Measurements from ENCODE around the gene GNLY. TPM values are rescaled to one million over a fixed set of nuclear protein-coding genes. Genes with fewer than 3 reads are reported as not detected.

GNLY gene
- total RNA-seq, 2 donors from 2014 or later, result not detected

- Mint-ChIP-seq H3K36me3 (ENCODE audit: low read depth) (no peaks in the 10 kb centered on the region), H3K4me1 (peaks cover 20% of the 10 kb centered on the region), H3K27me3 (ENCODE audit: insufficient read depth) (peaks cover 87% of the 10 kb centered on the region), H3K9me3 (no peaks in the 10 kb centered on the region), H3K27ac (no peak overlapping the region), H3K4me3 (no peak overlapping the region)
- no peaks in the 10 kb centered on the region for H3K9me3 ChIP-seq (ENCODE audit: control insufficient read depth, low read length)
- H3K4me3 ChIP-seq (ENCODE audit: low read length), result no peak overlapping the region
- WGBS, 2 experiments (ENCODE audit: insufficient coverage in 1 of 2, insufficient read length in 1 of 2), result 80 to 82% methylated on average over 3 to 7 of the region's 8 CpGs
- no peak overlapping the region for H3K27ac ChIP-seq (ENCODE audit: low read depth, low read length)
- peaks cover 8% of the 10 kb centered on the region for H3K4me1 ChIP-seq (ENCODE audit: control insufficient read depth, insufficient read depth, low read length)
- H3K36me3 ChIP-seq (ENCODE audit: control insufficient read depth, insufficient read depth, low read length), result no peaks in the 10 kb centered on the region
- peaks cover 76% of the 10 kb centered on the region for H3K27me3 ChIP-seq (ENCODE audit: control insufficient read depth, insufficient read depth, low read length, poor library complexity, severe bottlenecking)
- no peak for DNase-seq
- TF ChIP-seq, protein P1, sequence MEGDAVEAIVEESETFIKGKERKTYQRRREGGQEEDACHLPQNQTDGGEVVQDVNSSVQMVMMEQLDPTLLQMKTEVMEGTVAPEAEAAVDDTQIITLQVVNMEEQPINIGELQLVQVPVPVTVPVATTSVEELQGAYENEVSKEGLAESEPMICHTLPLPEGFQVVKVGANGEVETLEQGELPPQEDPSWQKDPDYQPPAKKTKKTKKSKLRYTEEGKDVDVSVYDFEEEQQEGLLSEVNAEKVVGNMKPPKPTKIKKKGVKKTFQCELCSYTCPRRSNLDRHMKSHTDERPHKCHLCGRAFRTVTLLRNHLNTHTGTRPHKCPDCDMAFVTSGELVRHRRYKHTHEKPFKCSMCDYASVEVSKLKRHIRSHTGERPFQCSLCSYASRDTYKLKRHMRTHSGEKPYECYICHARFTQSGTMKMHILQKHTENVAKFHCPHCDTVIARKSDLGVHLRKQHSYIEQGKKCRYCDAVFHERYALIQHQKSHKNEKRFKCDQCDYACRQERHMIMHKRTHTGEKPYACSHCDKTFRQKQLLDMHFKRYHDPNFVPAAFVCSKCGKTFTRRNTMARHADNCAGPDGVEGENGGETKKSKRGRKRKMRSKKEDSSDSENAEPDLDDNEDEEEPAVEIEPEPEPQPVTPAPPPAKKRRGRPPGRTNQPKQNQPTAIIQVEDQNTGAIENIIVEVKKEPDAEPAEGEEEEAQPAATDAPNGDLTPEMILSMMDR (conservative IDR thresholded peaks at IDR 0.05), result no peak
- H3K9ac ChIP-seq (ENCODE audit: extremely low read depth, low read length, poor library complexity, severe bottlenecking), result no peak overlapping the region
These were observed 51.5 kb downstream of the GNLY start for GRCh38 chr2:85745619-85746018.

DNA sequence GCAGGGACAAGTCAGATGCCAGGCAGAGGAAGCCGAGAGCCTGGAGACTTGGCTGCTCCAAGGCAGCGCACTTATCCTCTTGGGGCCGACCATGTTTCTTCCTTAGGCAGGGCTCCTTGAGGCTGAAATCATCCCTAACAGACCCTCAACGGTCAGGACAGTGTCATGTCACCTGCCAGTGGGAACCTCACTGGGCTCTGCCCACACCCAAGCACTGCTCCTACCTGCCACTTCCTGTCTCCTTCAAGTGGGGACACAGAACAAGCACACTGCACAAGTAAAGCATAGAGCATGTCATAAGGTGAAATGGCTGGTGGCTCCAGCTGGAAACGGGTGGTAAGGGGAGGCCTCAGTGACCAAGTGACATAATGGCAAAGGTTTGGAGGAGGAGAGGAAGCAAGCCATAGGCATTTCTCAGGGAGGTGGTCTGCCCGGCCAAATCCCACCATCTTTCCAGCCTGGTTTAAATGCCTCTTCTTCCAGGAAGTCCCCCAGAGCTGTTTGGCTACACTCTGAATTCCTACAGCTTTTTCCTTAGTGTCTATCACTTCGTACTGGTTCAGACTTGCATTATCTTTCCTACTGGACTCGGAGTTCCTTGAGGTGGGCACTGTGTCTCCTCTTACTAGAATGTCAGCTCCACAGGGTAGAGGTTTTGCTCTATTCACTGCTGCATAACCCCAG lies 52.3 kb downstream of the GNLY start:
- no peak overlapping the region for H3K4me3 ChIP-seq (ENCODE audit: low read length)

DNA sequence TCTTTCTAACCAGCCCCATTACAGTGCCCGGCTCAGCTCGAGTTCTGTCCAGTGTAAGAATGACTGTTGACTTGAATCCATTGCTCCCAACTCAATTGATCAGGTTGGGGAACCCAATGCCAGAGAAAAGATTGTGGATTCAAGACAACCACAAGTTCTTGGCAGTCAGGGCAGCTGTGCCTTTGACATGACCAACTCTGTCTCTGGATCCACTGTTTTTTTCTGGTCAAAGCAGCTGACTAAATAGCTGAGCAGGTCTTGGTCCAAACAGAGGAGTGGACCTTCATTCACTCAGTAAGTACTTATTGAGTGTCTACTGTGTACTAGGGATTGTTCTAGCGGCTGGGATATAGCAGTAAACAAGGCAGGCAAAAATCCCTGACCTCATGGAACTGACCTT lies 53.3 kb downstream of the GNLY start:
- Histone ChIP-seq H3K27me3 (ENCODE audit: control insufficient read depth, insufficient read depth, low read length, poor library complexity, severe bottlenecking) (peaks cover 88% of the 10 kb centered on the region), H3K4me3 (ENCODE audit: low read length) (no peak overlapping the region), H3K36me3 (ENCODE audit: control insufficient read depth, insufficient read depth, low read length) (no peaks in the 10 kb centered on the region), H3K9me3 (ENCODE audit: control insufficient read depth, low read length) (no peaks in the 10 kb centered on the region), H3K9ac (ENCODE audit: extremely low read depth, low read length, poor library complexity, severe bottlenecking) (no peak overlapping the region), H3K4me1 (ENCODE audit: control insufficient read depth, insufficient read depth, low read length) (peaks cover 8% of the 10 kb centered on the region), H3K27ac (ENCODE audit: low read depth, low read length) (no peak overlapping the region)
- H3K9me3 Mint-ChIP-seq, result no peaks in the 10 kb centered on the region
- peaks cover 16% of the 10 kb centered on the region for H3K4me1 Mint-ChIP-seq
- no peak overlapping the region for H3K27ac Mint-ChIP-seq
- H3K27me3 Mint-ChIP-seq (ENCODE audit: insufficient read depth), result peaks cover 89% of the 10 kb centered on the region
- TF ChIP-seq, protein P1 (conservative IDR thresholded peaks at IDR 0.05), result no peak
- DNase-seq, result no peak
- H3K4me3 Mint-ChIP-seq, result no peak overlapping the region
- 92 to 100% methylated on average over 3 of the region's 3 CpGs for WGBS, 2 experiments (ENCODE audit: insufficient coverage in 1 of 2, insufficient read length in 1 of 2)
- no peaks in the 10 kb centered on the region for H3K36me3 Mint-ChIP-seq (ENCODE audit: low read depth)

More for the DNA sequence above, 52.3 kb downstream of the GNLY start:
- no peaks in the 10 kb centered on the region for H3K9me3 Mint-ChIP-seq
- TF ChIP-seq, protein P1 (conservative IDR thresholded peaks at IDR 0.05), result no peak
- peaks cover 20% of the 10 kb centered on the region for H3K4me1 Mint-ChIP-seq
- H3K36me3 Mint-ChIP-seq (ENCODE audit: low read depth), result no peaks in the 10 kb centered on the region
- H3K36me3 ChIP-seq (ENCODE audit: control insufficient read depth, insufficient read depth, low read length), result no peaks in the 10 kb centered on the region
- H3K4me3 Mint-ChIP-seq, result no peak overlapping the region
- peaks cover 87% of the 10 kb centered on the region for H3K27me3 Mint-ChIP-seq (ENCODE audit: insufficient read depth)
- no peak for DNase-seq
- no peak overlapping the region for H3K27ac ChIP-seq (ENCODE audit: low read depth, low read length)
- no peak overlapping the region for H3K9ac ChIP-seq (ENCODE audit: extremely low read depth, low read length, poor library complexity, severe bottlenecking)
- H3K4me1 ChIP-seq (ENCODE audit: control insufficient read depth, insufficient read depth, low read length), result peaks cover 8% of the 10 kb centered on the region
- H3K9me3 ChIP-seq (ENCODE audit: control insufficient read depth, low read length), result no peaks in the 10 kb centered on the region
- WGBS, 2 experiments (ENCODE audit: insufficient coverage in 1 of 2, insufficient read length in 1 of 2), result 82 to 93% methylated on average over 7 to 8 of the region's 8 CpGs
- H3K27ac Mint-ChIP-seq, result no peak overlapping the region
- H3K27me3 ChIP-seq (ENCODE audit: control insufficient read depth, insufficient read depth, low read length, poor library complexity, severe bottlenecking), result peaks cover 84% of the 10 kb centered on the region

Measured in endodermal cell (in vitro differentiated cells).